Measurements from ENCODE around the gene CXorf49B. TPM values are rescaled to one million over a fixed set of nuclear protein-coding genes. Genes with fewer than 3 reads are reported as not detected.
"Not testable (repeated sequence)": the region's sequence is repeated elsewhere in the genome, so short reads cannot be mapped to it uniquely, and the experiment has no call there.

CXorf49B gene
- total and polyA plus RNA-seq, 4 donors = not detected

DNA sequence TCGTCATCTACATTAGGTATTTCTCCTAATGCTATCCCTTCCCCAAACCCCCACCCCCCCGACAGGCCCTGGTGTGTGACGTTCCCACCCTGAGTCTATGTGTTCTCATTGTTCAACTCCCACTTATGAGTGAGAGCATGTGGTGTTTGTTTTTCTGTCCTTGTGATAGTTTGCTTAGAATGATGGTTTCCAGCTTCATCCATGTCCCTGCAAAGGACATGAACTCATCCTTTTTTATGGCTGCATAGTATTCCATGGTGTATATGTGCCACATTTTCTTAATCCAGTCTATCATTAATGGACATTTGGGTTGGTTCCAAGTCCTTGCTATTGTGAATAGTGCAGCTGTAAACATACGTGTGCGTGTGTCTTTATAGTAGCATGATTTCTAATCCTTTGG, 43.3 kb downstream of the CXorf49B start:
- H3K36me3 ChIP-seq (ENCODE audit: control insufficient read depth in 4 of 4, insufficient read depth in 4 of 4, low read length in 4 of 4); H3K4me1 ChIP-seq (ENCODE audit: control insufficient read depth in 5 of 5, insufficient read depth in 5 of 5, low read length in 5 of 5); H3K27me3 ChIP-seq (ENCODE audit: control insufficient read depth in 3 of 3, insufficient read depth in 3 of 3, low read length in 2 of 3); DNase-seq; H3K27ac ChIP-seq (ENCODE audit: low read depth in 1 of 2, low read length in 1 of 2); ATAC-seq (ENCODE audit: insufficient read depth, low FRiP score); H3K9me3 ChIP-seq (ENCODE audit: control insufficient read depth in 4 of 4, insufficient read depth in 3 of 4, low read length in 3 of 4); H3K4me3 ChIP-seq; H3K9ac ChIP-seq (ENCODE audit: insufficient read depth in 1 of 2, low read length in 2 of 2): not testable (repeated sequence)
- 80 to 94% methylated on average over 5 of the region's 5 CpGs for WGBS, 2 donors

DNA sequence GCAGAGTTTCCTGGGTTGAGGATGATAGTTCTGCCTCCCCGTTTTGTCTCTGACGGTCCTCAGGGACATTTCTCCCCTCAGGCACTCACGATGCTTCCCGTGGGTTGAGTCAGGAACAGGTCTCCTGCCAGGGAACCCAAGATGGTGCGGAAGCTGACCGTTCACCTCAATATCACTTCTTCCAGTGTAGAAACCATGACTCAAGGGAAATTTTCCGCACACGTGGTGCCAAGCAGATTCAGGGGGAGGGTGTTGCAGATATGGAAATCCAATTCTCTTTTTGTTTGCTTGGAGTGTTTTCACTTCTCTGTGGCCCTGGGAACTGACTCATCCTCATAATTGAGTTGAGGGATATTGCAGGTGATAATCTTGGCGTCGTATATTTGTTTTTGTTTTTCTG, 46.7 kb downstream of the CXorf49B start:
- no peak overlapping the region for H3K9ac ChIP-seq (ENCODE audit: insufficient read depth in 1 of 2, low read length in 2 of 2)
- H3K27me3 ChIP-seq (ENCODE audit: control insufficient read depth in 3 of 3, insufficient read depth in 3 of 3, low read length in 2 of 3) = no peaks in the 10 kb centered on the region
- no peak overlapping the region for H3K27ac ChIP-seq (ENCODE audit: low read depth in 1 of 2, low read length in 1 of 2)
- H3K4me1 ChIP-seq (ENCODE audit: control insufficient read depth in 5 of 5, insufficient read depth in 5 of 5, low read length in 5 of 5) = no peaks in the 10 kb centered on the region
- H3K4me3 ChIP-seq = no peak overlapping the region
- DNase-seq = no peak
- ATAC-seq (ENCODE audit: insufficient read depth, low FRiP score) = no peak
- H3K9me3 ChIP-seq (ENCODE audit: control insufficient read depth in 4 of 4, insufficient read depth in 3 of 4, low read length in 3 of 4) = peaks cover 0 to 4% (median 0%) of the 10 kb centered on the region in 4 donors
- no peak for TF ChIP-seq CTCF (IDR thresholded peaks at IDR 0.05; ENCODE audit: control extremely low read depth, extremely low read depth)
- WGBS, 2 donors = 64 to 79% methylated on average over 10 of the region's 10 CpGs
- H3K36me3 ChIP-seq (ENCODE audit: control insufficient read depth in 4 of 4, insufficient read depth in 4 of 4, low read length in 4 of 4) = no peaks in the 10 kb centered on the region

GRCh38 chrX:71814123-71814912, 51.2 kb downstream of the CXorf49B start:
- no peaks in the 10 kb centered on the region for H3K27me3 ChIP-seq (ENCODE audit: control insufficient read depth in 3 of 3, insufficient read depth in 3 of 3, low read length in 2 of 3)
- TF ChIP-seq CTCF (IDR thresholded peaks at IDR 0.05; ENCODE audit: control extremely low read depth, extremely low read depth) = no peak
- ATAC-seq (ENCODE audit: insufficient read depth, low FRiP score) (no peak), DNase-seq (no peak)
- H3K4me3 ChIP-seq = no peak overlapping the region
- H3K36me3 ChIP-seq (ENCODE audit: control insufficient read depth in 4 of 4, insufficient read depth in 4 of 4, low read length in 4 of 4) = no peaks in the 10 kb centered on the region
- no peak overlapping the region for H3K9ac ChIP-seq (ENCODE audit: insufficient read depth in 1 of 2, low read length in 2 of 2)
- 82 to 90% methylated on average over 19 to 25 of the region's 25 CpGs for WGBS, 2 donors
- H3K4me1 ChIP-seq (ENCODE audit: control insufficient read depth in 5 of 5, insufficient read depth in 5 of 5, low read length in 5 of 5) = peaks cover 0 to 4% (median 0%) of the 10 kb centered on the region in 5 donors
- H3K27ac ChIP-seq (ENCODE audit: low read depth in 1 of 2, low read length in 1 of 2) = no peak overlapping the region
- H3K9me3 ChIP-seq (ENCODE audit: control insufficient read depth in 4 of 4, insufficient read depth in 3 of 4, low read length in 3 of 4) = peaks cover 0 to 8% (median 0%) of the 10 kb centered on the region in 4 donors

GRCh38 chrX:71815121-71815905, 52.2 kb downstream of the CXorf49B start:
- no peak overlapping the region for H3K27ac ChIP-seq (ENCODE audit: low read depth in 1 of 2, low read length in 1 of 2)
- TF ChIP-seq CTCF (IDR thresholded peaks at IDR 0.05; ENCODE audit: control extremely low read depth, extremely low read depth) = no peak
- WGBS, 2 donors = 79 to 87% methylated on average over 13 to 14 of the region's 14 CpGs
- no peak overlapping the region for H3K9ac ChIP-seq (ENCODE audit: insufficient read depth in 1 of 2, low read length in 2 of 2)
- peaks cover 0 to 4% (median 0%) of the 10 kb centered on the region in 5 donors for H3K4me1 ChIP-seq (ENCODE audit: control insufficient read depth in 5 of 5, insufficient read depth in 5 of 5, low read length in 5 of 5)
- H3K4me3 ChIP-seq = no peak overlapping the region
- peak; percentile 38 to 44 (median 43) for DNase-seq
- no peaks in the 10 kb centered on the region for H3K27me3 ChIP-seq (ENCODE audit: control insufficient read depth in 3 of 3, insufficient read depth in 3 of 3, low read length in 2 of 3)
- H3K36me3 ChIP-seq (ENCODE audit: control insufficient read depth in 4 of 4, insufficient read depth in 4 of 4, low read length in 4 of 4) = no peaks in the 10 kb centered on the region
- H3K9me3 ChIP-seq (ENCODE audit: control insufficient read depth in 4 of 4, insufficient read depth in 3 of 4, low read length in 3 of 4) = peaks cover 0 to 4% (median 0%) of the 10 kb centered on the region in 4 donors
- no peak for ATAC-seq (ENCODE audit: insufficient read depth, low FRiP score)
